Activated T-helper 2 cell treated with anti-CD3 and anti-CD28 coated beads, Interferon-gamma antibody, Interleukin-2, Interleukin-4, amounts not matched to agents 10 μg/mL and 5 μg/mL and 100 μg/mL, durations not matched to agents 14 hours and 24 hours and 36 hours (primary cell): ENCODE data around the gene GPR161. TPM values are rescaled to one million over a fixed set of nuclear protein-coding genes. Genes with fewer than 3 reads are reported as not detected.
"Not testable (repeated sequence)": the region's sequence is repeated elsewhere in the genome, so short reads cannot be mapped to it uniquely, and the experiment has no call there.

Experiments
- DNase-seq: peaks from one replicate; pipeline ENCODE4 v3.0.0; 2021; ENCODE audit warnings: low spot score
- H3K27ac Mint-ChIP-seq: one replicate; pipeline ENCODE4 v1.8.0; 2021; ENCODE audit warnings: mixed read lengths
- H3K27me3 Mint-ChIP-seq: one replicate; pipeline ENCODE4 v1.8.0; 2021; ENCODE audit warnings: low read depth, mixed read lengths
- H3K36me3 Mint-ChIP-seq: one replicate; pipeline ENCODE4 v1.8.0; 2021; ENCODE audit warnings: low read depth, mixed read lengths
- H3K4me1 Mint-ChIP-seq: one replicate; pipeline ENCODE4 v1.8.0; 2021; ENCODE audit warnings: low read depth, mixed read lengths
- H3K4me3 Mint-ChIP-seq: one replicate; pipeline ENCODE4 v1.8.0; 2021; ENCODE audit warnings: low read depth, mild to moderate bottlenecking, moderate library complexity, mixed read lengths
- H3K9me3 Mint-ChIP-seq: one replicate; pipeline ENCODE4 v1.8.0; 2021; ENCODE audit warnings: mixed read lengths
- intact Hi-C: fragments of 100-400 bp; cut with micrococcal nuclease; formaldehyde crosslinking; loops from one replicate; pipeline ENCODE4 v1.15.1; 2023
- total RNA-seq: library from RNA; stranded (reverse); gene quantifications from 2 replicates; pipeline ENCODE4 v1.2.3, GENCODE V29; 2022

The GPR161 gene
- total RNA-seq, 1 donor from 2014 or later = 1.3 TPM

DNA sequence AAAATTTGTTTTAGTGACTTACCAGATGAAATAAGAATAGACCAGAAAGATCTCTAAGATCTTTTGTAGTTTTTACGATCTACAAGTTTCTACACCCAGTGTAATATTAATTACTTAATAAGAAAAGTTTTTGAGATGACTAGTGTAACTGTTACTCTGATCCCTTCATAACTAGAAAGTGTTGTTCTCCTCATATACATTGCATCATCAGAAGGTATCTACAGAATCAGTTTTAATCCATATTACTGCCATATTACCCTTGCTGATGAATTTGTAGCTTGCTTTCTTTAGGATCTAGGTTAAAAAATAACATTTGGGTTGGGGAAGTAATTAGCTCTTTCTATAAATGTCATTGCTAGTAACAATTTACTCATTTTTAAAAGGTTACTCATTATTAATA lies 72.5 kb downstream of the GPR161 start:
- Mint-ChIP-seq H3K9me3 (no peaks in the 10 kb centered on the region), H3K27me3 (no peaks in the 10 kb centered on the region), H3K36me3 (peaks cover 32% of the 10 kb centered on the region), H3K4me3 (no peak overlapping the region), H3K4me1 (no peaks in the 10 kb centered on the region), H3K27ac (no peak overlapping the region)
- DNase-seq = no peak
- intact Hi-C loops = no loop called here

DNA sequence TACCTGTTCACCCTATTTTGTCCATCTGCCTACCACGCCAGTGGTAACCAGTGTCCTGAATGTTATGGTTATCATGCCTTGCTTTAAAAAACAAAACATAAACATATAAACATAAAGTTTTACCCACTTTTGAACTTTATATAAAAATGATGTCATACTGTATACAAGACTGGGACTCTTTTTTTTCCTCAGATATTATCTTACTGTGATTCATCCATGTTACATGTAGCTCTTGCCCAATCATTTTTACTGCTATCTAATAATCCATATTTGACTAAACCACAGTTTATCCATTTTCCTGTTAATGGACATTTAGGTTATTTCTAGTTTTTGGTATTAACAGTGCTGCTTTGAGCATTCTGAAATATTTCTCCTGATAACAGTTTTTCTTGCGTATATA lies 78.8 kb downstream of the GPR161 start:
- Mint-ChIP-seq H3K9me3 (no peaks in the 10 kb centered on the region), H3K27me3 (no peaks in the 10 kb centered on the region), H3K27ac (no peak overlapping the region), H3K4me3 (no peak overlapping the region), H3K4me1 (peaks cover 5% of the 10 kb centered on the region), H3K36me3 (peaks cover 9% of the 10 kb centered on the region)
- DNase-seq = no peak
- intact Hi-C loops = no loop called here

DNA sequence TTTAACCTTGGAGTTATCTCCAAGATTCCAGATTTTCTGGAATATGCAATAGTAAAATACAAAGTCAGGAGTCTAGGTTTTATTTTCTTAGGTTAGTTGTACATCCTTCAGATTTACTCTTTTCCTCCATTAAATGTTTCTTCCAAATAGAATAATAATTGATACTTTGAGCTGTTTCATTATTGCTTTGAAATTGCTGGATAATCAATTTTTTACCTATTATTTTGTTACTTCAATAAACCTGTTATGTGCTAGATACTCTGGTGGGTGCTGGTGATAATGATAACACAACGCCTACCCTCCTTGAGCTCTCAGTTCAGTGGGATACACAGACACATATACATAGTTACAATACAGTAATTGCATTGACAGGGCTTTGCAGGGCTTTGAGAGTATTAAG lies 79.4 kb downstream of the GPR161 start:
- peaks cover 5% of the 10 kb centered on the region for H3K4me1 Mint-ChIP-seq
- H3K27ac Mint-ChIP-seq = no peak overlapping the region
- DNase-seq = no peak
- H3K9me3 Mint-ChIP-seq = no peaks in the 10 kb centered on the region
- intact Hi-C loops = no loop called here
- peaks cover 9% of the 10 kb centered on the region for H3K36me3 Mint-ChIP-seq
- H3K4me3 Mint-ChIP-seq = no peak overlapping the region
- H3K27me3 Mint-ChIP-seq = no peaks in the 10 kb centered on the region

DNA sequence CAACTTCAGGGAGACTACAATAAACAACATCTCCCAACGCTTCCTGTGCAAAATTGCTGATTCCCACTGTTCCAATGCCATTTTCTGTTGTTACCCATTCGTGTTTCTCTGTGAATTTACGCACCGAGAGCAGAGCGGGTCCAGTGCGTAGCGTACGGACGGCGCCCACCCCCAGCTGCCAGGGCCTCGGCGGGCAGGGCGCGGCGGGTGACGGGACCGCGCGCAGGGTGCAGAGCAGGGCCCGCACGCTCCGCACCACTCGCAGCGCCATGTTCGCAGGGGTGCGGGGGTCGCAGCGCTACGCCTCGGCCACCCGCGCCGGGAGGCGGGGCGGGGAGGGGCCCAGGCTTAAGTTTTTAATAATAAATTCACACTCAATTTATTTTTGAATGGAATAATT lies 80.6 kb downstream of the GPR161 start:
- H3K36me3 Mint-ChIP-seq, DNase-seq, H3K4me3 Mint-ChIP-seq, intact Hi-C loops, H3K27me3 Mint-ChIP-seq, H3K9me3 Mint-ChIP-seq, H3K27ac Mint-ChIP-seq, H3K4me1 Mint-ChIP-seq: not testable (repeated sequence)

DNA sequence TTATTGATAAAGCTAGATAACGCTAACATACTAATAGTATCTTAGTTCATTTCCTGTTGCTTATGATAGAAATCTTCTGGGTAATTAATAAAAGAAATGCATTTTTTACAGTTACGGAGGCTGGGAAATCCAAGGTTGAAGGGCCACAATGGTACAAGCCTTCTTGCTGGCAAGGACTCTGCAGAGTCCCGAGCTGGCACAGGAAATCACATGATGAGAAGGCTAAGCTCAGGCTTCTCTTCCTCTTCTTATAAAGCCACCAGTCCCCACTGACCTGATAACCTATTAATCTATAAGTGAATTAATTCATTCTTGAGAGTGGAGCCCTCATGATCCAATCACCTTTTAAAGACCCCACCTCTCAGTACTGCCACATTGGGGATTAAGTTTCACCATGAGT lies 82.6 kb downstream of the GPR161 start:
- Mint-ChIP-seq H3K9me3 (no peaks in the 10 kb centered on the region), H3K4me3 (no peak overlapping the region), H3K36me3 (peaks cover 6% of the 10 kb centered on the region), H3K27me3 (no peaks in the 10 kb centered on the region), H3K27ac (no peak overlapping the region), H3K4me1 (peaks cover 5% of the 10 kb centered on the region)
- intact Hi-C loops = no loop called here
- no peak for DNase-seq

DNA sequence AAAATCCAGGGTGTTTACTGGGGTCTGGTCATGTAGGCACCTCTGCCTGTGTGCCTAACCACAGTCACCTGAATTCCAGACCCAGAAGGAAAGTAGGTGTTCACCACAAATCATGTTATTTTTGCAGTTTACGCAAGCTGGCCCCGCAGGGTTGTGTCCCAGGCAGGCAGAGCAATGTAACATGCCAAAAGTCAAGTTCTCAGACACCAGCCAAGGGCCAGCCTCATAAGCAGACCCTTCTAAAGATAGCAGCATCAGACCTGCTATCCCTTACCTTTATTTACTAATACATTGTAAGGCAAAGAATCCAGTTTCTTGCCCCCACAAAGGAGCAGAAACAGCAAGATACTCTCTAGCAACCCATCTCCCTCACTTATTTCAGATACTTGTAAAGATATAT lies 83.0 kb downstream of the GPR161 start:
- Mint-ChIP-seq H3K36me3 (peaks cover 6% of the 10 kb centered on the region), H3K4me3 (no peak overlapping the region), H3K27me3 (no peaks in the 10 kb centered on the region), H3K9me3 (no peaks in the 10 kb centered on the region), H3K27ac (no peak overlapping the region), H3K4me1 (peaks cover 5% of the 10 kb centered on the region)
- intact Hi-C loops = no loop called here
- DNase-seq = no peak

DNA sequence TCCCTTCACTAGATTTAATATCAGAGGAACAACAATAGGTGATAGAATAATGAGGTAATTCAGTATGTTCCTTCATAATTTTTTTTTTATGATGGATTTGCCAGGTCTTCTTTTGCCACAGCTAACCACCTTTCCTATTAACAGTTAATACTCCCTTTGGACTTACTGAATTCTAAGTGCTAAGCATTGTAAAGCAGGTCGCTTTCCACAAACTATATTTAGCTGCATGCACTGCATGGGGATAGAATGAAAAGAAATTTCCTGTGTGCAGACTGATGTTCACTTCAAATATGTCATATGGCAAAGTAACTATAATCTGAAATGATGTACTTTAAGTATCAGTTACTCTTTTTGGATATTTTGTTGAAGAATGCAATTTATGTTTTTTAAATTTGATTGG lies 85.8 kb downstream of the GPR161 start:
- Mint-ChIP-seq H3K36me3 (peaks cover 9% of the 10 kb centered on the region), H3K27me3 (no peaks in the 10 kb centered on the region), H3K4me1 (peaks cover 5% of the 10 kb centered on the region), H3K4me3 (no peak overlapping the region), H3K27ac (no peak overlapping the region), H3K9me3 (no peaks in the 10 kb centered on the region)
- no peak for DNase-seq
- intact Hi-C loops = no loop called here

DNA sequence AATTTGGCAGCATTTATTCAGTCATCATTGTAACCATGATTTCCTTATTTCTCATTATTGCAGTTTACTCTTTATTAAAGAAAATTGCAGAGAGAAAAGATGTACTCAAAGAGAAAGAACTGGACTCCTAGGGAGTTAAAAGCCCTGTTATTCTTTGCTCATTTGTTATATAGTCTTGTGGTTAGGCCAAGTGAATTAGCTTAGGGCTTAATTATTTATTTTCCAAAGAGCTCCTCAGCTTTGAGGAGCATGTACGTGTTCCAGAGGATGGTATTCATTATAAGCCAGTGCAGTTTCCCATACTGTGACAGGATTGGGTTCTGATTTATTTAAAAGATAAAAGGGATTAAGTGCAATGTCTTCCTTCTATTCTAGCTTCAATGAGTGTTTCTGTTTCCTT lies 86.4 kb downstream of the GPR161 start:
- H3K4me3 Mint-ChIP-seq = no peak overlapping the region
- intact Hi-C loops = no loop called here
- DNase-seq = no peak
- H3K36me3 Mint-ChIP-seq = peaks cover 9% of the 10 kb centered on the region
- no peaks in the 10 kb centered on the region for H3K27me3 Mint-ChIP-seq
- H3K4me1 Mint-ChIP-seq = peaks cover 5% of the 10 kb centered on the region
- no peak overlapping the region for H3K27ac Mint-ChIP-seq
- no peaks in the 10 kb centered on the region for H3K9me3 Mint-ChIP-seq

DNA sequence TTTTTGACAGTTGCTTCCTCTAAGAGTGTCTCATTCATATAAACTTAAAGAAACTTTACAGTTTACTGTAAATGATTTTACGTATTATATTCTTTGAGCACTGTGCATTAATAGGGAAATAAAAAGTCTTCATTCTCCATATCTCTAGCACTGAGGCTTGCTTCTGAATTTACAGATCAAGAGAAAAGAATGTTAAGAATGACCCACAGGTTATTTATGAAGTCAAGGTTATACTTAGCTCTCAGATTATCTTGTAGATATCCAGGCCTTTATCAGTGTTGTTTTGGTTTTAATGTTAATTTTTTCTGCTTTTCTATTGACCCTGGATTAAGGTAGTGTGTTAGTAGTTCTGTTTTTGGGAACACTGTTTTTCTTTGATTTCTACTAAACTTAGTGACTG lies 91.4 kb downstream of the GPR161 start:
- DNase-seq = no peak

DNA sequence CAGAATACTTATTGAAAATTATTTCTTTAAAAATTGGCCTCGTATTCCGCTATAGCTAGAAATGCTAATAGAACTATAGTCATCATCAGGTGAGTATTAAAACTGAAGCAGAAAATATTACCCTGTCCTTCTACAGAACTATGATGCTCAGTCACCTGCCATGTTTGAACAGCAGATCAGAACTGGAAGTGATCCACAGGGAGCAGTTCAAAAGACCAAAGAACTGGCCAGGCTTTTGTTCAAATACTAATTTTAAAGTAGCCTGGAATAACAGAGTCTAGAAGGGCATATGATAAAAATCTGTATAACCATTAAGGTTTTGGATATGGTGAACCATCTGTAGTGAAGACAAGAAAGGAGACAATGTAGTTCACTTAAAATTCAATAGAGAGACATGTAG lies 94.4 kb downstream of the GPR161 start:
- peaks cover 11% of the 10 kb centered on the region for H3K36me3 Mint-ChIP-seq
- H3K9me3 Mint-ChIP-seq = no peaks in the 10 kb centered on the region
- H3K4me3 Mint-ChIP-seq = no peak overlapping the region
- no peaks in the 10 kb centered on the region for H3K4me1 Mint-ChIP-seq
- intact Hi-C loops = no loop called here
- no peak overlapping the region for H3K27ac Mint-ChIP-seq
- H3K27me3 Mint-ChIP-seq = no peaks in the 10 kb centered on the region
- DNase-seq = no peak

More for the DNA sequence above, 91.4 kb downstream of the GPR161 start:
- Mint-ChIP-seq H3K4me3 (no peak overlapping the region), H3K36me3 (peaks cover 17% of the 10 kb centered on the region), H3K9me3 (no peaks in the 10 kb centered on the region), H3K27ac (no peak overlapping the region), H3K27me3 (no peaks in the 10 kb centered on the region), H3K4me1 (no peaks in the 10 kb centered on the region)
- intact Hi-C loops = no loop called here

DNA sequence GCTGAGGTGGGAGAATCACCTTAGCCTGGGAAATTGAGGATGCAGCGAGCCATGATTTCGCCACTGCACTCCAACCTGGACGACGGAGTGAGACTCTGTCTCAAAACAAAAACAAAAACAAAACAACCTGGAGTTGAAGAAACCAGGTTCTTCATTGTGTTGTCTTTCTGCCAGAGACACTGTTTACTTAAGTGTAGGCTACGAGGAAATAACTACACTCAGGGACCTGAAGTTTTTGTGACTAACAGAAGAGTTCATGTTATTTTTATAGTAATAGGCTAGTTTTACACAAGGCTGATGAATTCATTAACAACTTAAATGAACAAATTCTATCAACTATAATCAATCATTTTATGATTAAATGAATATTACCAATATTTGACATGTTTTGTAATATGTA lies 101.4 kb downstream of the GPR161 start:
- H3K36me3 Mint-ChIP-seq = peaks cover 2% of the 10 kb centered on the region
- DNase-seq = no peak
- no peaks in the 10 kb centered on the region for H3K4me1 Mint-ChIP-seq
- no peak overlapping the region for H3K4me3 Mint-ChIP-seq
- H3K27ac Mint-ChIP-seq = no peak overlapping the region
- H3K27me3 Mint-ChIP-seq = no peaks in the 10 kb centered on the region
- no peaks in the 10 kb centered on the region for H3K9me3 Mint-ChIP-seq
- intact Hi-C loops = no loop called here

DNA sequence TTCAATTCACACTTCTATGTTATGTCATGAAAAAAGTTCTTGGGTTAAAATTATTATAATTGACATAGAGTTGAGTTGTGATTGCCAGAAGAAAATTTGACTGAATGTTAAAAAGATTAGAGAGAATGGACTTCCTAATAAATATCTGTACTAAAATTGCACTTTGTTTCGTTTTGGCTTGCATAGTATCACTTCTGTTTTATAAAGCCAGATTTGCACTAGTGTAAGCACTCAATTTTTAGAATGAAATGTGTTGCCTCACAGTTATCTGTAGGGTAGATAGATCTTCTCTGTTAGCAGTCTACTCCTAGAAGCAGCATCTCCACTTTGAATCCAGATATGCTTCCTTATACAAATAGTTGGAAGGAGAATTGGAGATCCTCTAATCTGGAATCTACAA lies 104.7 kb downstream of the GPR161 start:
- no peak overlapping the region for H3K4me3 Mint-ChIP-seq
- intact Hi-C loops = no loop called here
- no peak overlapping the region for H3K27ac Mint-ChIP-seq
- no peak for DNase-seq
- no peaks in the 10 kb centered on the region for H3K9me3 Mint-ChIP-seq
- peaks cover 2% of the 10 kb centered on the region for H3K36me3 Mint-ChIP-seq
- H3K4me1 Mint-ChIP-seq = no peaks in the 10 kb centered on the region
- no peaks in the 10 kb centered on the region for H3K27me3 Mint-ChIP-seq

DNA sequence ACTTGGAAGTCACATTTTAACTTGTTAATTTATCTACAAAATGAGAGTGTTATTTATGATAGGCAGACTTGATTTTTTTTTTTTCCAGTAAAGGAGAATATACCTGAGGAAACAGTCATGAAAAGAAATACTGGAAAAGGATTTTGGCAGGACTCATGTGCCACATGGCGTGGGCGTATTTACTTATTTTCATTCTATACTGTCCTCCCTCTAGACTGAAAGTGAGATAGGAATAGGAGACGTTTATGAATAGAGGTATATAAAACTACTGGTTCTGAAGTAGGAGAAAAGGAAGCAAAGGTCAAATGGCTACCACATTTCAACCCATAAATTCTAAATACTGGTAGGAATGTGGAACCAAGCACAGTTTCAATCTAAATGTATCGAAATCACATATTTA lies 105.1 kb downstream of the GPR161 start:
- H3K36me3 Mint-ChIP-seq = peaks cover 2% of the 10 kb centered on the region
- intact Hi-C loops = no loop called here
- no peak for DNase-seq

DNA sequence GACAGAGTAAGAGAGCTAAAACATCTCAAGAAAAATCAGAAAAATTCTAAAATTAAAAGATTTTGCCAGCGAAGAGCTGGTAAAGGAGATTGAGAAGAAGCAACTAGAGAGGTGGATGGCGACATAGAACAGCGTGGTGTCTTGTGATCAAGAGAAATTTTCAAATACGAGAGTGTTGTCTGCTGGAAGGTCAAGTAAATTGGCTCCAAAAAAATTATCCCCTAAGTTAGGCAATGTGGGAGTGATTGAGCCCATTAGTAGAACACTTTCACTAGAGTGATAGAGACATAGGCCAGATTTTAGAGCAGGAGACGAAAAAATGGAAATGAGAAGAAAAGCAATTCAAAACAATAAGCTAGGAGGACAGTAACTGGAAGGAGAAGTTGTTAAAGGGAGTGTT lies 105.5 kb downstream of the GPR161 start:
- Mint-ChIP-seq H3K4me3 (no peak overlapping the region), H3K27me3 (no peaks in the 10 kb centered on the region), H3K27ac (no peak overlapping the region), H3K9me3 (no peaks in the 10 kb centered on the region), H3K4me1 (no peaks in the 10 kb centered on the region), H3K36me3 (peaks cover 2% of the 10 kb centered on the region)
- DNase-seq = no peak
- intact Hi-C loops = no loop called here

More for the DNA sequence above, 105.1 kb downstream of the GPR161 start:
- no peaks in the 10 kb centered on the region for H3K27me3 Mint-ChIP-seq
- no peak overlapping the region for H3K27ac Mint-ChIP-seq
- H3K9me3 Mint-ChIP-seq = no peaks in the 10 kb centered on the region
- no peaks in the 10 kb centered on the region for H3K4me1 Mint-ChIP-seq
- H3K4me3 Mint-ChIP-seq = no peak overlapping the region
